HCT116 (cell line): ENCODE results near the gene FMNL1. TPM values are rescaled to one million over a fixed set of nuclear protein-coding genes. Genes with fewer than 3 reads are reported as not detected.

Experiments used
- ATAC-seq: fragments of 200-7000 bp; cut with Tn5 transposase; 2 replicates; pipeline ENCODE4 v1.9.1; 2020; ENCODE audit warnings: mild to moderate bottlenecking, moderate library complexity
- BruUV-seq: library from RNA; stranded (reverse); fragments of 400-500 nt; replicated peaks from 2 replicates; lab custom pipeline; 2021; lab: Mats Ljungman, UMichigan
- CTCF ChIA-PET: fragments of 300-600 bp; sonication (Branson Sonifier 250); formaldehyde crosslinking; loops from one replicate; lab custom pipeline; 2021; ENCODE audit warnings: antibody characterized with exemption; lab: Charles Lee
- POLR2A ChIA-PET: fragments of 300-600, 350-600 bp; sonication (Branson Sonifier 250); formaldehyde crosslinking; loops from one replicate; lab custom pipeline; 2021; ENCODE audit warnings: antibody characterized with exemption; lab: Charles Lee
- RAD21 ChIA-PET, 2 experiments: fragments of 300-600 bp; sonication (Branson Sonifier 250); formaldehyde crosslinking; loops; one replicate each; lab custom pipeline; 2023; ENCODE audit warnings: low total read pairs in 2 of 2; ENCODE audit not compliant: uncharacterized antibody in 2 of 2, unreplicated experiment in 2 of 2, low non-redundant PET in 1 of 2; lab: Charles Lee
- DNase-seq: peaks from one replicate; pipeline ENCODE4 v3.0.0-alpha.2; 2010; ENCODE audit warnings: low read depth, low spot score
- H2AFZ ChIP-seq: fragments of 200-600 bp; shearing (Covaris generic), sonication (generic); 2 replicates; pipeline ENCODE4 v1.6.1; 2017; ENCODE audit warnings: low read depth, mixed run types, mixed read lengths, antibody characterized with exemption, low read length; ENCODE audit not compliant: poor library complexity, severe bottlenecking
- H3K27ac ChIP-seq: 2 replicates; pipeline ENCODE4 v1.5.1; 2012; ENCODE audit warnings: low read depth, low read length
- H3K27me3 ChIP-seq: fragments of 200-600 bp; sonication (generic); 2 replicates; pipeline ENCODE4 v1.6.1; 2016; ENCODE audit warnings: mixed run types, low read length, mixed read lengths; ENCODE audit not compliant: insufficient read depth
- H3K36me3 ChIP-seq, 2 experiments: fragments of 200-500 bp in 1 of 2; fragments of 200-600 bp in 1 of 2; sonication (Bioruptor generic) in 1 of 2; sonication (generic) in 1 of 2; 2 replicates each; pipeline versions ENCODE4 v1.5.1 to v1.6.1; 2014 to 2016; ENCODE audit warnings: low read length in 2 of 2, inconsistent platforms in 1 of 2, mixed read lengths in 1 of 2, mixed run types in 1 of 2; ENCODE audit not compliant: insufficient read depth in 2 of 2, control insufficient read depth in 1 of 2
- H3K4me1 ChIP-seq, 2 experiments: fragments of 200-600 bp in 1 of 2; sonication (generic) in 1 of 2; 2 replicates each; pipeline versions ENCODE4 v1.5.1 to v1.6.1; 2012 to 2017; ENCODE audit warnings: low read length in 2 of 2, inconsistent platforms in 1 of 2, mild to moderate bottlenecking in 1 of 2, mixed read lengths in 1 of 2, mixed run types in 1 of 2, moderate library complexity in 1 of 2; ENCODE audit not compliant: insufficient read depth in 2 of 2, control insufficient read depth in 1 of 2
- H3K4me2 ChIP-seq: fragments of 200-600 bp; sonication (generic); 2 replicates; pipeline ENCODE4 v1.6.1; 2017; ENCODE audit warnings: mixed run types, low read length, mixed read lengths
- H3K4me3 ChIP-seq, 2 experiments: fragments of 200-600 bp in 1 of 2; sonication (generic) in 1 of 2; replicated peaks in 1 of 2; 2 replicates each; pipeline ENCODE4 v1.5.1; 2011 to 2016; ENCODE audit warnings: low read length in 2 of 2, control low read depth in 1 of 2, low read depth in 1 of 2, mild to moderate bottlenecking in 1 of 2, mixed read lengths in 1 of 2, mixed run types in 1 of 2
- H3K79me2 ChIP-seq: fragments of 200-600 bp; sonication (generic); 2 replicates; pipeline ENCODE4 v1.6.1; 2017; ENCODE audit warnings: mild to moderate bottlenecking, mixed run types, low read length, moderate library complexity, mixed read lengths; ENCODE audit not compliant: insufficient read depth
- H3K9ac ChIP-seq: fragments of 200-600 bp; sonication (generic); 2 replicates; pipeline ENCODE4 v1.6.1; 2016; ENCODE audit warnings: low read length, mixed read lengths
- H3K9me2 ChIP-seq: fragments of 200-600 bp; sonication (generic), shearing (Covaris generic); 2 replicates; pipeline ENCODE4 v1.6.1; 2017; ENCODE audit warnings: mixed run types, mild to moderate bottlenecking, moderate library complexity; ENCODE audit not compliant: insufficient read depth
- H3K9me3 ChIP-seq, 2 experiments: fragments of 200-500 bp in 1 of 2; fragments of 200-600 bp in 1 of 2; sonication (Bioruptor generic) in 1 of 2; sonication (generic) in 1 of 2; 2 replicates each; pipeline ENCODE4 v1.6.1; 2014 to 2017; ENCODE audit warnings: low read length in 2 of 2, mixed read lengths in 2 of 2, inconsistent platforms in 1 of 2, low read depth in 1 of 2, mild to moderate bottlenecking in 1 of 2, mixed run types in 1 of 2, moderate library complexity in 1 of 2; ENCODE audit not compliant: control insufficient read depth in 1 of 2, insufficient read depth in 1 of 2
- H4K20me1 ChIP-seq: fragments of 200-600 bp; sonication (generic), shearing (Covaris generic); 2 replicates; pipeline ENCODE4 v1.6.1; 2017; ENCODE audit warnings: mixed run types, mild to moderate bottlenecking, moderate library complexity; ENCODE audit not compliant: insufficient read depth
- CEBPB ChIP-seq: IDR thresholded peaks from 2 replicates; pipeline ENCODE4 v1.6.1; 2012; ENCODE audit warnings: low read depth
- ELF1 ChIP-seq: IDR thresholded peaks from 2 replicates; pipeline ENCODE4 v1.6.1; 2012; ENCODE audit warnings: low read depth, borderline replicate concordance
- EZH2 ChIP-seq: fragments of 200-600 bp; sonication (generic); IDR thresholded peaks from 2 replicates; pipeline ENCODE4 v1.6.1; 2017; ENCODE audit warnings: antibody characterized with exemption, mixed run types
- JUND ChIP-seq: IDR thresholded peaks from 2 replicates; pipeline ENCODE4 v1.6.1; 2012
- MAX ChIP-seq: IDR thresholded peaks from 2 replicates; pipeline ENCODE4 v1.6.1; 2012
- POLR2A ChIP-seq: IDR thresholded peaks from 2 replicates; pipeline ENCODE4 v1.7.0; 2011; ENCODE audit warnings: borderline replicate concordance; ENCODE audit not compliant: insufficient read depth, insufficient read length; ENCODE audit errors: extremely low read depth
- POLR2AphosphoS5 ChIP-seq: IDR thresholded peaks from 2 replicates; pipeline ENCODE4 v1.6.1; 2011; ENCODE audit warnings: mild to moderate bottlenecking, low read depth, low read length, moderate library complexity
- SIN3A ChIP-seq: IDR thresholded peaks from 2 replicates; pipeline ENCODE4 v1.6.1; 2012; ENCODE audit warnings: low read depth
- SRF ChIP-seq: IDR thresholded peaks from 2 replicates; pipeline ENCODE4 v1.6.1; 2012; ENCODE audit warnings: low read depth
- TCF7L2 ChIP-seq: IDR thresholded peaks from 2 replicates; pipeline ENCODE4 v1.7.0; 2011; ENCODE audit warnings: borderline replicate concordance, inconsistent platforms; ENCODE audit not compliant: insufficient read depth, insufficient read length; ENCODE audit errors: extremely low read depth
- YY1 ChIP-seq: IDR thresholded peaks from 2 replicates; pipeline ENCODE4 v1.6.1; 2011; ENCODE audit warnings: low read length, low read depth, moderate library complexity, mild to moderate bottlenecking; ENCODE audit not compliant: insufficient replicate concordance; ENCODE audit errors: extremely low read depth
- ZFX ChIP-seq: fragments of 450-650 bp; IDR thresholded peaks from 2 replicates; pipeline ENCODE4 v1.6.1; 2017
- intact Hi-C: fragments of 100-400 bp; cut with micrococcal nuclease; formaldehyde crosslinking; loops from 2 replicates; pipeline ENCODE4 v1.10.0; 2022
- total RNA-seq: library from RNA; stranded (reverse); gene quantifications from one replicate; pipeline ENCODE4 v1.2.1, GENCODE V29; 2021; ENCODE audit not compliant: unreplicated experiment
- TF ChIP-seq, protein P1 (sequence below): IDR thresholded peaks from 2 replicates; pipeline ENCODE4 v1.6.1; 2012
- TF ChIP-seq, protein P2 (sequence below): IDR thresholded peaks from 2 replicates; pipeline ENCODE4 v1.6.1; 2011; ENCODE audit warnings: mild to moderate bottlenecking, low read length, moderate library complexity; ENCODE audit not compliant: insufficient replicate concordance; ENCODE audit errors: extremely low read depth
- TF ChIP-seq, protein P3 (sequence below): IDR thresholded peaks from 2 replicates; pipeline ENCODE4 v1.6.1; 2012; ENCODE audit warnings: low read depth
- TF ChIP-seq, protein P4 (sequence below), 3 experiments: fragments of 200-600 bp in 1 of 3; sonication (generic) in 1 of 3; IDR thresholded peaks in 2 of 3; conservative IDR thresholded peaks in 1 of 3; 2 replicates each; pipeline ENCODE4 v1.5.1; 2012 to 2017; ENCODE audit warnings: low read depth in 2 of 3, low read length in 2 of 3, antibody characterized with exemption in 1 of 3, borderline replicate concordance in 1 of 3, control low read depth in 1 of 3, mild to moderate bottlenecking in 1 of 3, mixed read lengths in 1 of 3, mixed run types in 1 of 3, moderate library complexity in 1 of 3; ENCODE audit not compliant: insufficient read depth in 1 of 3

FMNL1 gene
- total RNA-seq, 1 experiment from 2014 or later, result 8.2 TPM

DNA sequence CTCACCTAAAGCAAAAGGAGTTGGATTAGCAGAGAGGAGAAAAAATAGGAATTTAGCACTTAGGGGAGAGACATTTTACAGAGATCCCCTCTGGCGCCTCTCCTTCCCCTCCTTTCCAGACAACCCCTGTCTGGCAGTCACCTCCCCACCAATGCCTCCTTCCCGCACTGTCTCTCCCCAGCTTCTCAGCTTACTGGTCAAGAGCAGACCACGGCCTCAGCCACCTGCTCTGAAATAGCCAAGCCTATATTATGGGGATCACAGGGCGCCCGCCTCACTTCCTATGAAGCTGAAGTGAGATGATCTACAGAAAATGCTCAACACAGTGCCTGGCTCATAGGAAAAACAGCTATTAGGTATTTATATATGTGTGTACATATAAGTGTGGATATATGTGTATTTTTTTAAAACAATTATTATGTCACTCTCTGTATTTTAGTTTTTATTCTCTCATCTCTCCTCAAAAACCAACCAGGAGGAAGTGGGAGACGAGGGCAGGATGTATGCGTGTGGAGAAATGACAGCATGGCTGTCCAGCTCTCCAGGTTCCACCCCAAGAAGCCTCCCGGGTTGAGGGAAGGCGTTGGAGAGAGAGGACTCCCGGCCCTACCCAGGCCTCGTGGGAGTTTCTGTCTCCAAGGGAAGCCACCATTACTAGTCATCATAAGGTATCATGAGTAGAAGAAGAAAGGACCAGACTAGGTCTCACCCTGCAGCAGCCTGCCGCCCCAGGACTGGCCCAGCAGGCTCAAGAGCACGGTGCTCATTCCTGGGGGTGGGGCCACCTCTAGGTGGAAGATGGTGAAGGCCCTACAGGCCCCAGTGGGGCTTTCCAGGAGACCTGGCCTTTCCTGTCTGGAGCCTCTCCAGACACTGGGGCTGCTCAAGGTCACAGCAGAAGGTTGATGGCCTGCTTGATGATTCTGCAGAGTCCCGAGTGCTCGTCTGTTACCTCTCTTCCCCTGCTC, 67.9 kb downstream of the FMNL1 start:
- peaks cover 18 to 22% of the 10 kb centered on the region in 2 experiments for H3K4me1 ChIP-seq
- no peak overlapping the region for H3K4me2 ChIP-seq
- H3K79me2 ChIP-seq, result peaks cover 58% of the 10 kb centered on the region
- no peak overlapping the region for H2AFZ ChIP-seq
- DNase-seq, result no peak
- no peaks in the 10 kb centered on the region for H3K27me3 ChIP-seq
- RAD21 ChIA-PET, result no interaction called here
- H3K36me3 ChIP-seq, result peaks cover 27 to 52% of the 10 kb centered on the region in 2 experiments; a peak in 3 of 4 replicates
- BruUV-seq, result no TSS peak
- no peak overlapping the region for H3K4me3 ChIP-seq
- POLR2A ChIA-PET, result no interaction called here
- TF ChIP-seq POLR2A (no peak), YY1 (no peak), MAX (no peak), CEBPB (no peak), POLR2AphosphoS5 (no peak), JUND (no peak), EZH2 (no peak), SIN3A (no peak), ELF1 (no peak), SRF (no peak), ZFX (no peak), TCF7L2 (no peak)
- TF ChIP-seq, protein P1, sequence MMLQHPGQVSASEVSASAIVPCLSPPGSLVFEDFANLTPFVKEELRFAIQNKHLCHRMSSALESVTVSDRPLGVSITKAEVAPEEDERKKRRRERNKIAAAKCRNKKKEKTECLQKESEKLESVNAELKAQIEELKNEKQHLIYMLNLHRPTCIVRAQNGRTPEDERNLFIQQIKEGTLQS, result no peak
- TF ChIP-seq, protein P2, sequence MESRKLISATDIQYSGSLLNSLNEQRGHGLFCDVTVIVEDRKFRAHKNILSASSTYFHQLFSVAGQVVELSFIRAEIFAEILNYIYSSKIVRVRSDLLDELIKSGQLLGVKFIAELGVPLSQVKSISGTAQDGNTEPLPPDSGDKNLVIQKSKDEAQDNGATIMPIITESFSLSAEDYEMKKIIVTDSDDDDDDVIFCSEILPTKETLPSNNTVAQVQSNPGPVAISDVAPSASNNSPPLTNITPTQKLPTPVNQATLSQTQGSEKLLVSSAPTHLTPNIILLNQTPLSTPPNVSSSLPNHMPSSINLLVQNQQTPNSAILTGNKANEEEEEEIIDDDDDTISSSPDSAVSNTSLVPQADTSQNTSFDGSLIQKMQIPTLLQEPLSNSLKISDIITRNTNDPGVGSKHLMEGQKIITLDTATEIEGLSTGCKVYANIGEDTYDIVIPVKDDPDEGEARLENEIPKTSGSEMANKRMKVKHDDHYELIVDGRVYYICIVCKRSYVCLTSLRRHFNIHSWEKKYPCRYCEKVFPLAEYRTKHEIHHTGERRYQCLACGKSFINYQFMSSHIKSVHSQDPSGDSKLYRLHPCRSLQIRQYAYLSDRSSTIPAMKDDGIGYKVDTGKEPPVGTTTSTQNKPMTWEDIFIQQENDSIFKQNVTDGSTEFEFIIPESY, result no peak
- TF ChIP-seq, protein P3, sequence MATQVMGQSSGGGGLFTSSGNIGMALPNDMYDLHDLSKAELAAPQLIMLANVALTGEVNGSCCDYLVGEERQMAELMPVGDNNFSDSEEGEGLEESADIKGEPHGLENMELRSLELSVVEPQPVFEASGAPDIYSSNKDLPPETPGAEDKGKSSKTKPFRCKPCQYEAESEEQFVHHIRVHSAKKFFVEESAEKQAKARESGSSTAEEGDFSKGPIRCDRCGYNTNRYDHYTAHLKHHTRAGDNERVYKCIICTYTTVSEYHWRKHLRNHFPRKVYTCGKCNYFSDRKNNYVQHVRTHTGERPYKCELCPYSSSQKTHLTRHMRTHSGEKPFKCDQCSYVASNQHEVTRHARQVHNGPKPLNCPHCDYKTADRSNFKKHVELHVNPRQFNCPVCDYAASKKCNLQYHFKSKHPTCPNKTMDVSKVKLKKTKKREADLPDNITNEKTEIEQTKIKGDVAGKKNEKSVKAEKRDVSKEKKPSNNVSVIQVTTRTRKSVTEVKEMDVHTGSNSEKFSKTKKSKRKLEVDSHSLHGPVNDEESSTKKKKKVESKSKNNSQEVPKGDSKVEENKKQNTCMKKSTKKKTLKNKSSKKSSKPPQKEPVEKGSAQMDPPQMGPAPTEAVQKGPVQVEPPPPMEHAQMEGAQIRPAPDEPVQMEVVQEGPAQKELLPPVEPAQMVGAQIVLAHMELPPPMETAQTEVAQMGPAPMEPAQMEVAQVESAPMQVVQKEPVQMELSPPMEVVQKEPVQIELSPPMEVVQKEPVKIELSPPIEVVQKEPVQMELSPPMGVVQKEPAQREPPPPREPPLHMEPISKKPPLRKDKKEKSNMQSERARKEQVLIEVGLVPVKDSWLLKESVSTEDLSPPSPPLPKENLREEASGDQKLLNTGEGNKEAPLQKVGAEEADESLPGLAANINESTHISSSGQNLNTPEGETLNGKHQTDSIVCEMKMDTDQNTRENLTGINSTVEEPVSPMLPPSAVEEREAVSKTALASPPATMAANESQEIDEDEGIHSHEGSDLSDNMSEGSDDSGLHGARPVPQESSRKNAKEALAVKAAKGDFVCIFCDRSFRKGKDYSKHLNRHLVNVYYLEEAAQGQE, result no peak
- TF ChIP-seq, protein P4, sequence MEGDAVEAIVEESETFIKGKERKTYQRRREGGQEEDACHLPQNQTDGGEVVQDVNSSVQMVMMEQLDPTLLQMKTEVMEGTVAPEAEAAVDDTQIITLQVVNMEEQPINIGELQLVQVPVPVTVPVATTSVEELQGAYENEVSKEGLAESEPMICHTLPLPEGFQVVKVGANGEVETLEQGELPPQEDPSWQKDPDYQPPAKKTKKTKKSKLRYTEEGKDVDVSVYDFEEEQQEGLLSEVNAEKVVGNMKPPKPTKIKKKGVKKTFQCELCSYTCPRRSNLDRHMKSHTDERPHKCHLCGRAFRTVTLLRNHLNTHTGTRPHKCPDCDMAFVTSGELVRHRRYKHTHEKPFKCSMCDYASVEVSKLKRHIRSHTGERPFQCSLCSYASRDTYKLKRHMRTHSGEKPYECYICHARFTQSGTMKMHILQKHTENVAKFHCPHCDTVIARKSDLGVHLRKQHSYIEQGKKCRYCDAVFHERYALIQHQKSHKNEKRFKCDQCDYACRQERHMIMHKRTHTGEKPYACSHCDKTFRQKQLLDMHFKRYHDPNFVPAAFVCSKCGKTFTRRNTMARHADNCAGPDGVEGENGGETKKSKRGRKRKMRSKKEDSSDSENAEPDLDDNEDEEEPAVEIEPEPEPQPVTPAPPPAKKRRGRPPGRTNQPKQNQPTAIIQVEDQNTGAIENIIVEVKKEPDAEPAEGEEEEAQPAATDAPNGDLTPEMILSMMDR (IDR thresholded peaks at IDR 0.05 in 2 of 3, conservative IDR thresholded peaks at IDR 0.05 in 1 of 3; ENCODE audit: borderline replicate concordance in 1 of 3, insufficient read depth in 1 of 3, low read depth in 2 of 3, low read length in 2 of 3), result no peak
- TF ChIP-seq, all 23 proteins: peak for 0
- no peaks in the 10 kb centered on the region for H3K9me3 ChIP-seq
- peaks cover 17% of the 10 kb centered on the region; the same call in 1 of the 2 replicates for H4K20me1 ChIP-seq
- no peaks in the 10 kb centered on the region for H3K9me2 ChIP-seq
- H3K27ac ChIP-seq, result no peak overlapping the region
- intact Hi-C loops, result no loop called here
- no peak overlapping the region for H3K9ac ChIP-seq
- ATAC-seq, result no peak
- CTCF ChIA-PET, result interaction anchor here (1.3 kb wide), 1 partner anchor 12 kb away, joined by 3 read pairs; no protein-coding TSS in a partner anchor
